Stimulated activated CD8-positive, alpha-beta memory T cell treated with anti-CD3 and anti-CD28 coated beads, Interleukin-7, amount 100 ng/mL, for 1 hour (primary cell): ENCODE data around the gene STRA6.

Experiments used
- DNase-seq, 2 donors: peaks; one replicate each; pipeline ENCODE4 v3.0.0-alpha.2; 2020; ENCODE audit warnings: low read depth in 2 of 2

The STRA6 gene

GRCh38 chr15:74132681-74133651 lies 69.6 kb downstream of the STRA6 start:
- no peak for DNase-seq

- DNase-seq: no peak
These were observed 70.8 kb downstream of the STRA6 start for GRCh38 chr15:74131628-74132413.

- no peak for DNase-seq
These were observed 71.5 kb downstream of the STRA6 start for GRCh38 chr15:74130849-74131627.

GRCh38 chr15:74130155-74130848 lies 72.3 kb downstream of the STRA6 start, which contains the start of gene ISLR2:
TSS of gene ISLR2 (plus strand) at chr15:74130586. CDS start at chr15:74132755, 2,169 bp downstream.
- DNase-seq: no peak

GRCh38 chr15:74129586-74130154 lies 72.9 kb downstream of the STRA6 start:
- no peak for DNase-seq
